HG03066 (cell line): ENCODE measurements around the gene POMC.
A peak's percentile ranks its signal among the peaks of the same experiment; 100 is the strongest.
"Not testable (repeated sequence)": the region's sequence is repeated elsewhere in the genome, so short reads cannot be mapped to it uniquely, and the experiment has no call there.

Experiments used
- ATAC-seq: cut with Tn5 transposase; IDR thresholded peaks from one replicate; pipeline ENCODE4 v1.9.1; 2021; ENCODE audit warnings: low read depth; ENCODE audit not compliant: unreplicated experiment

POMC gene

GRCh38 chr2:25177211-25177611, 8.8 kb upstream of the POMC start:
- no peak for ATAC-seq

DNA sequence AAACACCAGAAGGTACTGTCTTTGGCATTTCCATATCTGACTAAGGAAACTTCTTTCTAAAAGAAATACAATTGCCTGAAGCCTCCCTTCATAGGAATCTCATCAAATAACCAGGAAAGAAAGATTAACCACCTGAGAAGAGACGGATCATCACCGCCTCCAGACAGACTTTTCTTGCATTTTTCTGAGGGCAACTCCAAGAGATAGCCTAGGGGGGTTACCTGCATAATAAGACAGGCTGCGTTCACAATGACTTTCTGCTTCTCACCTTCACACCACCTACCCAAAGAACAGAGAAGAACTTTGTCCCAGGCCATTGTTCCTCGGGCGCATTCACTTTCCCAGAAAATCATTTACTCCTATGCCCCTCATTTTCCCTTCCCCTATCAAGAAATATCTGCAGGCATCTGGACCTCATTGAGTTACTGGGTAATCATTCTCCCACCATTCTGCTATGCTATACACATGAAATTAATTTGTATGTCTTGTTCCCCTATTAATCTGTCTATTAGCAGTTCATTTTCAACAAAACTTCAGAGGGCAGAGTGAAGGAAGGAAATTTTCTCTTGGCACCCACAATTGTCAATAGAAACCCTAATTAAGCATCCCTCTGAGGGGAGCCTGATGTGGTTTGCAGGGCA, 8.3 kb upstream of the POMC start:
- no peak for ATAC-seq

DNA sequence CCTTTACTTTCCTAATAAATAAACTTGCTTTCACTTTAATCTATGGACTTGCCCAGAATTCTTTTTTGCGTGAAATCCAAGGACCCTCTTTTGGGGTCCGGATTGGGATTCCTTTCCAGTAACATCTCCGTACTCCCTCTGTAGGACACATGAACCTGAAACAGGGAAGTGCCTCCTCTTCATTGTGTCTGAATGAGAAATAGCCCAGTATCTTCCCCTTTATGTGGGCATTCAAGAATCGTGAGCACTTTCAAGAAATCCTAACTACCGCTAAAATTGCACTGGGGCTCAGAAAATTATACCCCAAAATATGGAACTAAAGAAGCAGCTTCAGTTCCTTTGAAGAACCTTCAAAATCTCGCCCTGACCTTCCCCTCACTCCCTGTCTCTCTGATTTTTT, 7.8 kb upstream of the POMC start:
- ATAC-seq = no peak

- no peak for ATAC-seq
Observed at GRCh38 chr2:25174192-25174861, 5.9 kb upstream of the POMC start.

GRCh38 chr2:25173719-25174118, 5.3 kb upstream of the POMC start:
- ATAC-seq = no peak

GRCh38 chr2:25170888-25171287, 2.5 kb upstream of the POMC start:
- ATAC-seq = no peak

- ATAC-seq = no peak
Observed at GRCh38 chr2:25169073-25169470, 692 bp upstream of the POMC start.

- no peak for ATAC-seq
Observed at GRCh38 chr2:25165992-25166875, 2.1 kb downstream of the POMC start.

- ATAC-seq = no peak
Observed at GRCh38 chr2:25164561-25164960, 3.8 kb downstream of the POMC start.

- ATAC-seq = not testable (repeated sequence)
Observed at GRCh38 chr2:25162061-25162460, 6.3 kb downstream of the POMC start.

- peak; percentile 61 for ATAC-seq
Observed at GRCh38 chr2:25161055-25161781, 7.2 kb downstream of the POMC start.

GRCh38 chr2:25160376-25160775, 8.0 kb downstream of the POMC start:
- ATAC-seq = no peak

DNA sequence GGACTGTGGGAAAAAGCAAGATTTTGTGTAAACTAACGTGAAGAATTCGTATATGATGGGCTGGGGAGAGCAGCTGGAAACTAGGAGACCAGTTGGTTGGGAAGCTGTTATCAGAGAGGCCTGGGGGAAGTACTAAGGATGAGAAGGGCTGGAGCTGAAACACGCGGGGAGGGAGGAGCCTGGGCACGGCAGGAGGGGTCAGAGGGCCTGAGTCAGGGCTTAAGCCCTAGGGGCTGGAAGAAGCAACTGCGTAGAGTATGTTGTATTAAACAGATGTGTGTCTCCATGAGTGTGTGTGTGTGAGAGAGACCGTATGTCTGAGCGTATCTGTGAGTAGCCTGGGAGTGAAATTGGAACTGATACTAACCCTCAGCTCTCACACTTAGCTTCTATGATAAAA, 8.4 kb downstream of the POMC start:
- no peak for ATAC-seq

GRCh38 chr2:25158096-25158852, 10.1 kb downstream of the POMC start:
- ATAC-seq = no peak

GRCh38 chr2:25155401-25155800, 13.0 kb downstream of the POMC start:
- no peak for ATAC-seq

GRCh38 chr2:25151718-25152117, 16.7 kb downstream of the POMC start:
- ATAC-seq = no peak

DNA sequence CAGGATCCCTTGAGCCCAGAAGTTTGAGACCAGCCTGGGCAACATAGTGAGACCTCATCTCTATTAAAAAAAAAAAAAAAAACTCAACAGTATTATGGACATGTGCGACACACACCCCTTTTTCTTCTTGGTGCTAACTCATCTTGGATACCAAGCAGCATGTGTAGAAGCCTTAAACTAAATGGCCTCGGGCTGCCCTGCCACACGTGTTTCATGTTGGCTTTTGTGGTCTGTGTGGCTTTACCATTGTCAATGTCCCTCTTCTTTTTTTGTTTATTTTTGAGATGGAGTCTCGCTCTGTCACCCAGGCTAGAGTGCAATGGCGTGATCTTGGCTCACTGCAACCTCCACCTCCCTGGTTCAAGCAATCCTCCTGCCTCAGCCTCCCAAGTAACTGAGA, 17.4 kb downstream of the POMC start:
- ATAC-seq = not testable (repeated sequence)

DNA sequence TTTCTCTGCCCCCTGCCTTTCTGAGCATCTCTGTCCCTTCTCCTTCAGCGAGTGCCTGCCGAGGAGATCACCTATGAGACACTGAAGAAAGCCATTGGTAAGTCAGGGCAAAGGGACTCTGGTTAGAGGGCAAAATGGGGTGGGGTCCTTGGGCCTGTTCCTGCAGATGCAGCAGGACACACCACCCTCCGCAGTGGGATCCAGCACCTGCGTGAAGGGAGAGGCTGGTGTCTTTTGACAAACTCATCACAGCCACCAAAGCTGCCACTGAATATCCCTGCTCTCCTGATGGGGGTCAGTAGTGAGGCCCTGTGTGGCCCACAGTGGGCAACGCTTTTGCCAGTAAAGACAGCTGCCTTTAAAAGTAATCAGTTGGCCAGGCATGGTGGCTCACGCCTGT, 18.7 kb downstream of the POMC start:
- no peak for ATAC-seq

DNA sequence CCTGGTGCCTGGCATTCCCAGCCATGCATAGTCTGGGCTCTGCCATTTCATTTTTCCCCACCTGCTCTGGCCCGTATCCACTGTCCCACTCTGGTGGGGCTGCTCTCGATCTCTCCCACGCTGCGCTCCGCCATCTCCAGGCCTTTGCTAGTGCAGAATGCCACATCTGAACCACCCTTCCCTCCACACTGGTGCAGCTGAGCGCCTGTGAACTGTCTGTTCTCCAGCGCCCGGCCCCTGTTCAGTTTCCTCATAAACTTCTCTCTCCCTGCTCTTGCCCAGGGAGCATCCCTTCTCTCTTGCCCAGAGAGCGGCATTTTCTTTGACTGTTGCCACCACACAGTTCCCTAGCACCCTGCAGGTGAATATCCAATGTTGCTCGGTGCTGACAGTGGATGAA, 21.5 kb downstream of the POMC start:
- no peak for ATAC-seq

- no peak for ATAC-seq
Observed at GRCh38 chr2:25145803-25146202, 22.6 kb downstream of the POMC start.
